ENCODE measurements around the gene TOMM34. TPM values are rescaled to one million over a fixed set of nuclear protein-coding genes. Genes with fewer than 3 reads are reported as not detected.

Gene TOMM34
- total and polyA plus RNA-seq, 2 experiments from 2014 or later = 27.4 to 38.7 TPM

GRCh38 chr20:44928595-44928994 lies 31.6 kb downstream of the TOMM34 start:
- Histone ChIP-seq H3K36me3 (ENCODE audit: insufficient read depth) (peaks cover 21% of the 10 kb centered on the region; the same call in 1 of the 2 replicates), H3K4me2 (no peak overlapping the region), H3K4me1 (ENCODE audit: insufficient read depth) (no peaks in the 10 kb centered on the region), H2AFZ (no peak overlapping the region), H4K20me1 (replicated peaks; ENCODE audit: insufficient read depth) (peaks cover 3% of the 10 kb centered on the region; the same call in 1 of the 2 replicates), H3F3A (replicated peaks; ENCODE audit: low read depth) (no peaks in the 10 kb centered on the region), H3K79me2 (replicated peaks; ENCODE audit: insufficient read depth) (no peaks in the 10 kb centered on the region), H3K27ac (ENCODE audit: low read depth) (no peak overlapping the region), H3K27me3 (ENCODE audit: insufficient read depth) (no peaks in the 10 kb centered on the region), H3K9me2 (ENCODE audit: insufficient read depth) (no peaks in the 10 kb centered on the region), H3K4me3 (no peak overlapping the region)
- DNase-seq (ENCODE audit: low spot score) (no peak), ATAC-seq (no peak)
- H3K4me1 Mint-ChIP-seq = peaks cover 6% of the 10 kb centered on the region; the same call in 2 of the 3 replicates
- TF ChIP-seq STAT1 (IDR thresholded peaks at IDR 0.05; ENCODE audit: unreplicated experiment) = no peak
- TF ChIP-seq CREB1 (CRISPR knock-in tag; IDR thresholded peaks at IDR 0.05; ENCODE audit: low read depth) = no peak
- TF ChIP-seq POLR2AphosphoS5 (IDR thresholded peaks at IDR 0.05; ENCODE audit: low read depth) = no peak
- TF ChIP-seq EZH2phosphoT487 (IDR thresholded peaks at IDR 0.05; ENCODE audit: unreplicated experiment) = no peak
- TF ChIP-seq NANOG (IDR thresholded peaks at IDR 0.05; ENCODE audit: borderline replicate concordance) = no peak
- TF ChIP-seq, protein P1, sequence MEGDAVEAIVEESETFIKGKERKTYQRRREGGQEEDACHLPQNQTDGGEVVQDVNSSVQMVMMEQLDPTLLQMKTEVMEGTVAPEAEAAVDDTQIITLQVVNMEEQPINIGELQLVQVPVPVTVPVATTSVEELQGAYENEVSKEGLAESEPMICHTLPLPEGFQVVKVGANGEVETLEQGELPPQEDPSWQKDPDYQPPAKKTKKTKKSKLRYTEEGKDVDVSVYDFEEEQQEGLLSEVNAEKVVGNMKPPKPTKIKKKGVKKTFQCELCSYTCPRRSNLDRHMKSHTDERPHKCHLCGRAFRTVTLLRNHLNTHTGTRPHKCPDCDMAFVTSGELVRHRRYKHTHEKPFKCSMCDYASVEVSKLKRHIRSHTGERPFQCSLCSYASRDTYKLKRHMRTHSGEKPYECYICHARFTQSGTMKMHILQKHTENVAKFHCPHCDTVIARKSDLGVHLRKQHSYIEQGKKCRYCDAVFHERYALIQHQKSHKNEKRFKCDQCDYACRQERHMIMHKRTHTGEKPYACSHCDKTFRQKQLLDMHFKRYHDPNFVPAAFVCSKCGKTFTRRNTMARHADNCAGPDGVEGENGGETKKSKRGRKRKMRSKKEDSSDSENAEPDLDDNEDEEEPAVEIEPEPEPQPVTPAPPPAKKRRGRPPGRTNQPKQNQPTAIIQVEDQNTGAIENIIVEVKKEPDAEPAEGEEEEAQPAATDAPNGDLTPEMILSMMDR (conservative IDR thresholded peaks at IDR 0.05; ENCODE audit: low read depth in 2 of 2) = no peak
- no peak for TF ChIP-seq JUNB (IDR thresholded peaks at IDR 0.05; ENCODE audit: unreplicated experiment)
- no peak for TF ChIP-seq REST (IDR thresholded peaks at IDR 0.05; ENCODE audit: unreplicated experiment)
- no peak for TF ChIP-seq EZH2 (IDR thresholded peaks at IDR 0.05; ENCODE audit: low read depth, unreplicated experiment)
- no peak for TF ChIP-seq ZNF114 (CRISPR knock-in tag; IDR thresholded peaks at IDR 0.05)
- TF ChIP-seq ZNF331 (CRISPR knock-in tag; IDR thresholded peaks at IDR 0.05; ENCODE audit: low read depth) = no peak
- TF ChIP-seq, protein P2, sequence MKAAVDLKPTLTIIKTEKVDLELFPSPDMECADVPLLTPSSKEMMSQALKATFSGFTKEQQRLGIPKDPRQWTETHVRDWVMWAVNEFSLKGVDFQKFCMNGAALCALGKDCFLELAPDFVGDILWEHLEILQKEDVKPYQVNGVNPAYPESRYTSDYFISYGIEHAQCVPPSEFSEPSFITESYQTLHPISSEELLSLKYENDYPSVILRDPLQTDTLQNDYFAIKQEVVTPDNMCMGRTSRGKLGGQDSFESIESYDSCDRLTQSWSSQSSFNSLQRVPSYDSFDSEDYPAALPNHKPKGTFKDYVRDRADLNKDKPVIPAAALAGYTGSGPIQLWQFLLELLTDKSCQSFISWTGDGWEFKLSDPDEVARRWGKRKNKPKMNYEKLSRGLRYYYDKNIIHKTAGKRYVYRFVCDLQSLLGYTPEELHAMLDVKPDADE (IDR thresholded peaks at IDR 0.05) = no peak
- TF ChIP-seq, protein P3, sequence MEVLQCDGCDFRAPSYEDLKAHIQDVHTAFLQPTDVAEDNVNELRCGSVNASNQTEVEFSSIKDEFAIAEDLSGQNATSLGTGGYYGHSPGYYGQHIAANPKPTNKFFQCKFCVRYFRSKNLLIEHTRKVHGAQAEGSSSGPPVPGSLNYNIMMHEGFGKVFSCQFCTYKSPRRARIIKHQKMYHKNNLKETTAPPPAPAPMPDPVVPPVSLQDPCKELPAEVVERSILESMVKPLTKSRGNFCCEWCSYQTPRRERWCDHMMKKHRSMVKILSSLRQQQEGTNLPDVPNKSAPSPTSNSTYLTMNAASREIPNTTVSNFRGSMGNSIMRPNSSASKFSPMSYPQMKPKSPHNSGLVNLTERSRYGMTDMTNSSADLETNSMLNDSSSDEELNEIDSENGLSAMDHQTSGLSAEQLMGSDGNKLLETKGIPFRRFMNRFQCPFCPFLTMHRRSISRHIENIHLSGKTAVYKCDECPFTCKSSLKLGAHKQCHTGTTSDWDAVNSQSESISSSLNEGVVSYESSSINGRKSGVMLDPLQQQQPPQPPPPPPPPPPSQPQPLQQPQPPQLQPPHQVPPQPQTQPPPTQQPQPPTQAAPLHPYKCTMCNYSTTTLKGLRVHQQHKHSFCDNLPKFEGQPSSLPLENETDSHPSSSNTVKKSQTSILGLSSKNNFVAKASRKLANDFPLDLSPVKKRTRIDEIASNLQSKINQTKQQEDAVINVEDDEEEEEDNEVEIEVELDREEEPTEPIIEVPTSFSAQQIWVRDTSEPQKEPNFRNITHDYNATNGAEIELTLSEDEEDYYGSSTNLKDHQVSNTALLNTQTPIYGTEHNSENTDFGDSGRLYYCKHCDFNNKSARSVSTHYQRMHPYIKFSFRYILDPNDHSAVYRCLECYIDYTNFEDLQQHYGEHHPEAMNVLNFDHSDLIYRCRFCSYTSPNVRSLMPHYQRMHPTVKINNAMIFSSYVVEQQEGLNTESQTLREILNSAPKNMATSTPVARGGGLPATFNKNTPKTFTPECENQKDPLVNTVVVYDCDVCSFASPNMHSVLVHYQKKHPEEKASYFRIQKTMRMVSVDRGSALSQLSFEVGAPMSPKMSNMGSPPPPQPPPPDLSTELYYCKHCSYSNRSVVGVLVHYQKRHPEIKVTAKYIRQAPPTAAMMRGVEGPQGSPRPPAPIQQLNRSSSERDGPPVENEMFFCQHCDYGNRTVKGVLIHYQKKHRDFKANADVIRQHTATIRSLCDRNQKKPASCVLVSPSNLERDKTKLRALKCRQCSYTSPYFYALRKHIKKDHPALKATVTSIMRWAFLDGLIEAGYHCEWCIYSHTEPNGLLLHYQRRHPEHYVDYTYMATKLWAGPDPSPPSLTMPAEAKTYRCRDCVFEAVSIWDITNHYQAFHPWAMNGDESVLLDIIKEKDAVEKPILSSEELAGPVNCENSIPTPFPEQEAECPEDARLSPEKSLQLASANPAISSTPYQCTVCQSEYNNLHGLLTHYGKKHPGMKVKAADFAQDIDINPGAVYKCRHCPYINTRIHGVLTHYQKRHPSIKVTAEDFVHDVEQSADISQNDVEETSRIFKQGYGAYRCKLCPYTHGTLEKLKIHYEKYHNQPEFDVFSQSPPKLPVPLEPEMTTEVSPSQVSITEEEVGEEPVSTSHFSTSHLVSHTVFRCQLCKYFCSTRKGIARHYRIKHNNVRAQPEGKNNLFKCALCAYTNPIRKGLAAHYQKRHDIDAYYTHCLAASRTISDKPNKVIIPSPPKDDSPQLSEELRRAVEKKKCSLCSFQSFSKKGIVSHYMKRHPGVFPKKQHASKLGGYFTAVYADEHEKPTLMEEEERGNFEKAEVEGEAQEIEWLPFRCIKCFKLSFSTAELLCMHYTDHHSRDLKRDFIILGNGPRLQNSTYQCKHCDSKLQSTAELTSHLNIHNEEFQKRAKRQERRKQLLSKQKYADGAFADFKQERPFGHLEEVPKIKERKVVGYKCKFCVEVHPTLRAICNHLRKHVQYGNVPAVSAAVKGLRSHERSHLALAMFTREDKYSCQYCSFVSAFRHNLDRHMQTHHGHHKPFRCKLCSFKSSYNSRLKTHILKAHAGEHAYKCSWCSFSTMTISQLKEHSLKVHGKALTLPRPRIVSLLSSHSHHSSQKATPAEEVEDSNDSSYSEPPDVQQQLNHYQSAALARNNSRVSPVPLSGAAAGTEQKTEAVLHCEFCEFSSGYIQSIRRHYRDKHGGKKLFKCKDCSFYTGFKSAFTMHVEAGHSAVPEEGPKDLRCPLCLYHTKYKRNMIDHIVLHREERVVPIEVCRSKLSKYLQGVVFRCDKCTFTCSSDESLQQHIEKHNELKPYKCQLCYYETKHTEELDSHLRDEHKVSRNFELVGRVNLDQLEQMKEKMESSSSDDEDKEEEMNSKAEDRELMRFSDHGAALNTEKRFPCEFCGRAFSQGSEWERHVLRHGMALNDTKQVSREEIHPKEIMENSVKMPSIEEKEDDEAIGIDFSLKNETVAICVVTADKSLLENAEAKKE (CRISPR knock-in tag; IDR thresholded peaks at IDR 0.05) = no peak
- peaks cover 17% of the 10 kb centered on the region for H3K27me3 Mint-ChIP-seq (ENCODE audit: insufficient read depth, low read depth, poor library complexity)
- H3K36me3 Mint-ChIP-seq (ENCODE audit: low read depth) = peaks cover 39% of the 10 kb centered on the region
- H3K27ac Mint-ChIP-seq = no peak overlapping the region
- no peak overlapping the region for H3K4me3 Mint-ChIP-seq
- H3K9me3 Mint-ChIP-seq = no peaks in the 10 kb centered on the region

All from GM23338 (cell line).